ENCODE measurements around the gene CPNE1.

The CPNE1 gene

GRCh38 chr20:35626386-35627001, 38.2 kb downstream of the CPNE1 start:
- no peak overlapping the region for H3K4me3 ChIP-seq

GRCh38 chr20:35625584-35626385, 38.9 kb downstream of the CPNE1 start:
- TF ChIP-seq CTCF (IDR thresholded peaks at IDR 0.05), result no peak
- DNase-seq (ENCODE audit: low spot score), result no peak
- Histone ChIP-seq H3K27ac (no peak overlapping the region), H3K4me3 (no peak overlapping the region)

More at GRCh38 chr20:35626386-35627001, 38.2 kb downstream of the CPNE1 start:
- DNase-seq (ENCODE audit: low spot score), result no peak
- no peak for TF ChIP-seq CTCF (IDR thresholded peaks at IDR 0.05)
- H3K27ac ChIP-seq, result no peak overlapping the region

- TF ChIP-seq CTCF (IDR thresholded peaks at IDR 0.05), result no peak
- H3K4me3 ChIP-seq, result no peak overlapping the region
- no peak overlapping the region for H3K27ac ChIP-seq
- DNase-seq (ENCODE audit: low spot score), result peak; percentile 41
Measured at GRCh38 chr20:35621560-35621946, 43.1 kb downstream of the CPNE1 start.

GRCh38 chr20:35620818-35621559, 43.7 kb downstream of the CPNE1 start:
- Histone ChIP-seq H3K27ac (no peak overlapping the region), H3K4me3 (no peak overlapping the region)
- DNase-seq (ENCODE audit: low spot score), result peak; percentile 72
- TF ChIP-seq CTCF (IDR thresholded peaks at IDR 0.05), result no peak

GRCh38 chr20:35619196-35620095, 45.3 kb downstream of the CPNE1 start:
- H3K4me3 ChIP-seq, result peak overlapping the region; percentile 79
- DNase-seq (ENCODE audit: low spot score), result peak; percentile 86
- H3K27ac ChIP-seq, result peak overlapping the region in 1 of 2 donors; percentile 90
- TF ChIP-seq CTCF (IDR thresholded peaks at IDR 0.05), result no peak

Data from coronary artery (tissue), 2 donors.